ENCODE results near the gene ZBTB7C.

DNA sequence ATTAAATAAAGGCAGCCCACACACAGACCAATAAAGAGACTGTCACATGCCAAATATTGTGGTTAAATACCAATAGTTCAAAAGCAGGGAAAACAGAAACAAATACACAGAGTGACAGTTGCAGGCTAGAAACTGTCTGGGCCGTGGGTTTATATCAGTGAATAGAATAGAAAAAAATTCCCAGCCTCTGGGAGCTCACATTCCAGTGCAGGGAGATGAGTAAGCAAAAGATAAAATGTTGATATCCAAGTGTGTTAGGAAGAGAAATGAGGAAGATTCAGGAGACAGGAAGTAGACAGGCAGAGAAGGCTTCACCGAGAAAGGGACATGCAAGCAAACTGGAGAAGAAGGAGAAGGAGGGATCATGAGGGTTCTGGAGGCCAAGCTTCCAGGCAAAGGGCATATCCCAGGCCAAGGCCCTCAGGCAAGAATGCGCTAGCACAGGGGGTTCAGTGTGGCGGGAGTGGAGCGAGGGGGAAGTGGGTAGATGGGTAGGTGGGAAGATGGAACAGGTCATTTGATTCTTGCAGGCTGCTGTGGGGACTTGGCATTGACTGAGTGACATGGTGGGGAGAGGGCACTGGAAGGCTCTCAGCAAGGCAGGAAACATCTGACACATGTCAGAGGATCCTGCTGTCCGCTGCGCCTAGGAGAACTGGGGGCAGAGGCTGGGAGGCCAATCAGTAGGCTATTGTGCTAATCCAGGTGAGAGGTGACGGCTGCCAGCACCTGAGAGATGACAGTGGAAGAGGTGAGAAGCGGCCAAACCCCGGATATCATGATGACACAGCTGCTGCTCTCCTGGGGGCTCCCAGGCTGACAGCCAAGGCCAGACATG, 89.2 kb downstream of the ZBTB7C start:
- TF ChIP-seq, protein P1, sequence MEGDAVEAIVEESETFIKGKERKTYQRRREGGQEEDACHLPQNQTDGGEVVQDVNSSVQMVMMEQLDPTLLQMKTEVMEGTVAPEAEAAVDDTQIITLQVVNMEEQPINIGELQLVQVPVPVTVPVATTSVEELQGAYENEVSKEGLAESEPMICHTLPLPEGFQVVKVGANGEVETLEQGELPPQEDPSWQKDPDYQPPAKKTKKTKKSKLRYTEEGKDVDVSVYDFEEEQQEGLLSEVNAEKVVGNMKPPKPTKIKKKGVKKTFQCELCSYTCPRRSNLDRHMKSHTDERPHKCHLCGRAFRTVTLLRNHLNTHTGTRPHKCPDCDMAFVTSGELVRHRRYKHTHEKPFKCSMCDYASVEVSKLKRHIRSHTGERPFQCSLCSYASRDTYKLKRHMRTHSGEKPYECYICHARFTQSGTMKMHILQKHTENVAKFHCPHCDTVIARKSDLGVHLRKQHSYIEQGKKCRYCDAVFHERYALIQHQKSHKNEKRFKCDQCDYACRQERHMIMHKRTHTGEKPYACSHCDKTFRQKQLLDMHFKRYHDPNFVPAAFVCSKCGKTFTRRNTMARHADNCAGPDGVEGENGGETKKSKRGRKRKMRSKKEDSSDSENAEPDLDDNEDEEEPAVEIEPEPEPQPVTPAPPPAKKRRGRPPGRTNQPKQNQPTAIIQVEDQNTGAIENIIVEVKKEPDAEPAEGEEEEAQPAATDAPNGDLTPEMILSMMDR (IDR thresholded peaks at IDR 0.05), result no peak
- TF ChIP-seq EZH2 (IDR thresholded peaks at IDR 0.05; ENCODE audit: borderline replicate concordance, insufficient read depth, low read depth, low read length, poor library complexity, severe bottlenecking), result no peak

Measured in B cell (primary cell).